ENCODE results near the gene EYS. TPM values are rescaled to one million over a fixed set of nuclear protein-coding genes. Genes with fewer than 3 reads are reported as not detected.

The EYS gene
- total RNA-seq, 2 experiments from 2014 or later = not detected

- DNase-seq = no peak
- Histone ChIP-seq H3K27me3 (ENCODE audit: control insufficient read depth in 1 of 2, insufficient read depth in 2 of 2, low read length in 2 of 2) (no peaks in the 10 kb centered on the region), H3K9me3 (ENCODE audit: control insufficient read depth in 1 of 2, insufficient read depth in 1 of 2, low read length in 2 of 2) (no peaks in the 10 kb centered on the region), H3K27ac (ENCODE audit: low read depth in 1 of 2, low read length in 2 of 2) (no peak overlapping the region), H3K36me3 (ENCODE audit: insufficient read depth, low read length) (no peaks in the 10 kb centered on the region), H3K4me3 (ENCODE audit: low read length) (no peak overlapping the region), H3K4me1 (ENCODE audit: insufficient read depth, low read length) (no peaks in the 10 kb centered on the region)
- POLR2A ChIA-PET = no interaction called here
- H3K36me3 Mint-ChIP-seq (ENCODE audit: low read depth) = no peaks in the 10 kb centered on the region
- ATAC-seq (ENCODE audit: poor library complexity) = no peak
- intact Hi-C loops (cut with DNase I, micrococcal nuclease) = no loop called here
- H3K4me1 Mint-ChIP-seq (ENCODE audit: low read depth) = no peaks in the 10 kb centered on the region
- no peak for TF ChIP-seq CTCF (IDR thresholded peaks at IDR 0.05)
- H3K27ac Mint-ChIP-seq = no peak overlapping the region
- no peak overlapping the region for H3K4me3 Mint-ChIP-seq
- no peaks in the 10 kb centered on the region for H3K27me3 Mint-ChIP-seq
- no peaks in the 10 kb centered on the region for H3K9me3 Mint-ChIP-seq
- CTCF ChIA-PET = no interaction called here
Measured at GRCh38 chr6:64146094-64146493, 1560.9 kb downstream of the EYS start.

GRCh38 chr6:64145658-64146057 lies 1561.4 kb downstream of the EYS start:
- POLR2A ChIA-PET = no interaction called here
- H3K27ac Mint-ChIP-seq = no peak overlapping the region
- DNase-seq (no peak), ATAC-seq (ENCODE audit: poor library complexity) (no peak)
- Histone ChIP-seq H3K4me3 (ENCODE audit: low read length) (no peak overlapping the region), H3K36me3 (ENCODE audit: insufficient read depth, low read length) (no peaks in the 10 kb centered on the region), H3K4me1 (ENCODE audit: insufficient read depth, low read length) (no peaks in the 10 kb centered on the region), H3K27me3 (ENCODE audit: control insufficient read depth in 1 of 2, insufficient read depth in 2 of 2, low read length in 2 of 2) (no peaks in the 10 kb centered on the region), H3K9me3 (ENCODE audit: control insufficient read depth in 1 of 2, insufficient read depth in 1 of 2, low read length in 2 of 2) (no peaks in the 10 kb centered on the region), H3K27ac (ENCODE audit: low read depth in 1 of 2, low read length in 2 of 2) (no peak overlapping the region)
- H3K36me3 Mint-ChIP-seq (ENCODE audit: low read depth) = no peaks in the 10 kb centered on the region
- intact Hi-C loops (cut with DNase I, micrococcal nuclease) = no loop called here
- CTCF ChIA-PET = no interaction called here
- H3K4me3 Mint-ChIP-seq = no peak overlapping the region
- TF ChIP-seq CTCF (IDR thresholded peaks at IDR 0.05) = no peak
- H3K27me3 Mint-ChIP-seq = no peaks in the 10 kb centered on the region
- H3K4me1 Mint-ChIP-seq (ENCODE audit: low read depth) = no peaks in the 10 kb centered on the region
- no peaks in the 10 kb centered on the region for H3K9me3 Mint-ChIP-seq

- ATAC-seq (ENCODE audit: poor library complexity) = no peak
- intact Hi-C loops (cut with DNase I, micrococcal nuclease) = no loop called here
- Mint-ChIP-seq H3K36me3 (ENCODE audit: low read depth) (no peaks in the 10 kb centered on the region), H3K27me3 (no peaks in the 10 kb centered on the region), H3K4me1 (ENCODE audit: low read depth) (no peaks in the 10 kb centered on the region), H3K27ac (no peak overlapping the region), H3K9me3 (no peaks in the 10 kb centered on the region), H3K4me3 (no peak overlapping the region)
- Histone ChIP-seq H3K9me3 (ENCODE audit: control insufficient read depth in 1 of 2, insufficient read depth in 1 of 2, low read length in 2 of 2) (no peaks in the 10 kb centered on the region), H3K4me3 (ENCODE audit: low read length) (no peak overlapping the region), H3K4me1 (ENCODE audit: insufficient read depth, low read length) (no peaks in the 10 kb centered on the region), H3K27ac (ENCODE audit: low read depth in 1 of 2, low read length in 2 of 2) (no peak overlapping the region), H3K36me3 (ENCODE audit: insufficient read depth, low read length) (no peaks in the 10 kb centered on the region), H3K27me3 (ENCODE audit: control insufficient read depth in 1 of 2, insufficient read depth in 2 of 2, low read length in 2 of 2) (no peaks in the 10 kb centered on the region)
- DNase-seq = no peak
- POLR2A ChIA-PET = no interaction called here
- TF ChIP-seq CTCF (IDR thresholded peaks at IDR 0.05) = no peak
- CTCF ChIA-PET = no interaction called here
Measured at GRCh38 chr6:64143101-64143500, 1563.9 kb downstream of the EYS start.
